ENCODE data around the gene MAST2.

GRCh38 chr1:45892068-45892785, 88.8 kb downstream of the MAST2 start:
- TF ChIP-seq CTCF (IDR thresholded peaks at IDR 0.05), result no peak
- TF ChIP-seq PREB (CRISPR knock-in tag; IDR thresholded peaks at IDR 0.05; ENCODE audit: borderline replicate concordance), result no peak
- TF ChIP-seq NR2C2 (CRISPR knock-in tag; IDR thresholded peaks at IDR 0.05), result no peak
- no peak for TF ChIP-seq CREB1 (CRISPR knock-in tag; IDR thresholded peaks at IDR 0.05)
- TF ChIP-seq MAX (CRISPR knock-in tag; IDR thresholded peaks at IDR 0.05), result no peak
- no peak for TF ChIP-seq ZNF121 (CRISPR knock-in tag; IDR thresholded peaks at IDR 0.05)
- TF ChIP-seq ATF2 (CRISPR knock-in tag; IDR thresholded peaks at IDR 0.05; ENCODE audit: borderline replicate concordance, low read depth), result no peak
- TF ChIP-seq PRRX2 (CRISPR knock-in tag; IDR thresholded peaks at IDR 0.05), result no peak
